B cell (primary cell): ENCODE data around the gene HDAC10. TPM values are rescaled to one million over a fixed set of nuclear protein-coding genes. Genes with fewer than 3 reads are reported as not detected.
A peak's percentile ranks its signal among the peaks of the same experiment; 100 is the strongest.

Experiments
- ATAC-seq: fragments of 200-7000 bp; cut with Tn5 transposase; one replicate; pipeline ENCODE4 v1.10.0; 2021; ENCODE audit warnings: low read depth, mild to moderate bottlenecking, moderate number of reproducible peaks, moderate library complexity
- CTCF ChIA-PET: fragments of 350-600 bp; sonication (Branson Sonifier 250); formaldehyde crosslinking; loops from one replicate; lab custom pipeline; 2021; ENCODE audit warnings: antibody characterized with exemption, inconsistent platforms; lab: Charles Lee
- POLR2A ChIA-PET: fragments of 350-600 bp; sonication (Branson Sonifier 250); formaldehyde crosslinking; loops from one replicate; lab custom pipeline; 2021; ENCODE audit warnings: antibody characterized with exemption; lab: Charles Lee
- DNase-seq: peaks from one replicate; pipeline ENCODE4 v3.0.0; 2013
- H2AFZ ChIP-seq: 2 replicates; pipeline ENCODE4 v1.6.1; 2012; ENCODE audit warnings: mild to moderate bottlenecking, low read depth, low read length; ENCODE audit not compliant: insufficient read depth, poor library complexity, severe bottlenecking
- H3K27ac ChIP-seq, 2 donors: 1 replicate in 1 of 2; 2 replicates in 1 of 2; pipeline ENCODE4 v1.5.1; 2012 to 2013; ENCODE audit warnings: low read length in 2 of 2, mild to moderate bottlenecking in 2 of 2, moderate library complexity in 1 of 2
- H3K27me3 ChIP-seq, 4 experiments: fragments of 200-600 bp in 1 of 4; sonication (generic) in 1 of 4; replicated peaks in 1 of 4; 1 replicate in 2 of 4; 2 replicates in 2 of 4; pipeline versions ENCODE4 v1.6.1 to v1.7.0; 2013 to 2016; ENCODE audit warnings: low read length in 3 of 4, mild to moderate bottlenecking in 2 of 4, mixed read lengths in 1 of 4, moderate library complexity in 1 of 4; ENCODE audit not compliant: insufficient read depth in 4 of 4, control insufficient read depth in 3 of 4; ENCODE audit errors: control extremely low read depth in 1 of 4
- H3K36me3 ChIP-seq, 2 experiments: replicated peaks in 1 of 2; 1 replicate in 1 of 2; 2 replicates in 1 of 2; pipeline versions ENCODE4 v1.6.1 to v1.7.1; 2013; ENCODE audit warnings: low read length in 1 of 2; ENCODE audit not compliant: insufficient read depth in 2 of 2, control insufficient read depth in 1 of 2; ENCODE audit errors: control extremely low read depth in 1 of 2, extremely low read depth in 1 of 2
- H3K4me1 ChIP-seq, 2 donors: fragments of 200-600 bp in 1 of 2; sonication (generic) in 1 of 2; 1 replicate in 1 of 2; 2 replicates in 1 of 2; pipeline versions ENCODE4 v1.5.1 to v1.6.1; 2013 to 2017; ENCODE audit warnings: low read length in 2 of 2; ENCODE audit not compliant: control insufficient read depth in 2 of 2, insufficient read depth in 2 of 2
- H3K4me2 ChIP-seq: replicated peaks from 2 replicates; pipeline ENCODE3; 2012; ENCODE audit warnings: mild to moderate bottlenecking, low read depth, low read length; ENCODE audit not compliant: poor library complexity, severe bottlenecking
- H3K4me3 ChIP-seq, 5 experiments: fragments of 200-600 bp in 1 of 5; sonication (generic) in 1 of 5; 1 replicate in 3 of 5; 2 replicates in 2 of 5; pipeline versions ENCODE4 v1.5.1 to v1.7.0; 2011 to 2016; ENCODE audit warnings: low read length in 4 of 5, mild to moderate bottlenecking in 4 of 5, low read depth in 2 of 5, control low read depth in 1 of 5, moderate library complexity in 1 of 5; ENCODE audit not compliant: insufficient read depth in 1 of 5; ENCODE audit errors: control extremely low read depth in 1 of 5, extremely low read depth in 1 of 5
- H3K79me2 ChIP-seq: fragments of 200-600 bp; sonication (generic); one replicate; pipeline ENCODE4 v1.6.0; 2016; ENCODE audit warnings: low read length; ENCODE audit not compliant: control insufficient read depth, insufficient read depth
- H3K9ac ChIP-seq: fragments of 200-600 bp; sonication (generic); 2 replicates; pipeline ENCODE4 v1.6.1; 2017; ENCODE audit warnings: mild to moderate bottlenecking, low read length, moderate library complexity
- H3K9me3 ChIP-seq, 3 donors: one replicate each; pipeline versions ENCODE4 v1.6.1 to v1.7.1; 2013; ENCODE audit warnings: low read length in 2 of 3; ENCODE audit not compliant: control insufficient read depth in 2 of 3, insufficient read depth in 1 of 3; ENCODE audit errors: control extremely low read depth in 1 of 3
- H4K20me1 ChIP-seq: 2 replicates; pipeline ENCODE4 v1.6.0; 2012; ENCODE audit warnings: mild to moderate bottlenecking, low read length; ENCODE audit not compliant: insufficient read depth, control insufficient read depth, poor library complexity, severe bottlenecking
- H3K27ac Mint-ChIP-seq: one replicate; pipeline ENCODE4 v1.8.0; 2021; ENCODE audit warnings: mixed read lengths
- H3K27me3 Mint-ChIP-seq: one replicate; pipeline ENCODE4 v1.8.0; 2021; ENCODE audit warnings: mixed read lengths
- H3K4me1 Mint-ChIP-seq: one replicate; pipeline ENCODE4 v1.8.0; 2021; ENCODE audit warnings: mixed read lengths
- H3K4me3 Mint-ChIP-seq: one replicate; pipeline ENCODE4 v1.8.0; 2021; ENCODE audit warnings: mixed read lengths
- H3K9me3 Mint-ChIP-seq: one replicate; pipeline ENCODE4 v1.8.0; 2022; ENCODE audit warnings: mixed read lengths; ENCODE audit not compliant: insufficient read depth
- CTCF ChIP-seq: fragments of 200-600 bp; IDR thresholded peaks from one replicate; pipeline ENCODE4 v1.8.0; 2022; ENCODE audit warnings: antibody characterized with exemption, mild to moderate bottlenecking
- EZH2 ChIP-seq: IDR thresholded peaks from 2 replicates; pipeline ENCODE4 v1.6.1; 2012; ENCODE audit warnings: borderline replicate concordance, low read depth, mild to moderate bottlenecking, moderate library complexity, low read length; ENCODE audit not compliant: insufficient read depth, poor library complexity, severe bottlenecking
- WGBS: methylation state at CpG from one replicate; pipeline ENCODE4 v1.1.5; 2013; ENCODE audit warnings: missing lambda C conversion rate; ENCODE audit not compliant: insufficient coverage; 5-methylcytosine and 5-hydroxymethylcytosine counted together
- intact Hi-C: fragments of 100-400 bp; cut with micrococcal nuclease; formaldehyde crosslinking; loops from one replicate; pipeline ENCODE4 v1.10.0; 2022
- polyA plus RNA-seq: library from polyadenylated mRNA; depleted of rRNA; stranded (reverse); fragments of >200 nt; gene quantifications from 2 replicates; pipeline ENCODE4 v1.2.3, GENCODE V29; 2012
- total RNA-seq, 2 donors: library from RNA; stranded (reverse); fragments of 120-200 nt in 1 of 2; gene quantifications; 1 replicate in 1 of 2; 2 replicates in 1 of 2; pipeline versions ENCODE4 v1.2.3 to v1.2.4, GENCODE V29; 2013 to 2022

HDAC10 gene
- total and polyA plus RNA-seq, 2 donors (not counting 1 experiment from before 2014, with no cell fraction given): 136 to 187 TPM

GRCh38 chr22:50266994-50267393, 15.9 kb upstream of the HDAC10 start:
- no peaks in the 10 kb centered on the region for H3K36me3 ChIP-seq
- H3K9me3 ChIP-seq: no peaks in the 10 kb centered on the region
- no peak overlapping the region for H2AFZ ChIP-seq
- H3K27me3 ChIP-seq: peaks cover 0 to 37% (median 14%) of the 10 kb centered on the region in 4 experiments
- no peak for TF ChIP-seq CTCF
- no peak for TF ChIP-seq EZH2
- H3K27me3 Mint-ChIP-seq: peaks cover 5% of the 10 kb centered on the region
- H3K27ac ChIP-seq: no peak overlapping the region
- peaks cover 26% of the 10 kb centered on the region for H3K4me1 Mint-ChIP-seq
- no peak overlapping the region for H3K4me3 Mint-ChIP-seq
- peaks cover 11% of the 10 kb centered on the region for H4K20me1 ChIP-seq
- H3K9me3 Mint-ChIP-seq: no peaks in the 10 kb centered on the region
- H3K4me3 ChIP-seq: no peak overlapping the region
- CTCF ChIA-PET: interaction anchor here (1.2 kb wide), 1 partner anchor 23 kb away, joined by 4 read pairs; the partner anchor contains the start of gene TUBGCP6
- H3K4me2 ChIP-seq: no peak overlapping the region
- intact Hi-C loops: no loop called here
- no peak overlapping the region for H3K27ac Mint-ChIP-seq
- no peak overlapping the region for H3K9ac ChIP-seq
- ATAC-seq: no peak
- POLR2A ChIA-PET: interaction anchor here (0.5 kb wide), 1 partner anchor 297 kb away, joined by 4 read pairs; no protein-coding TSS in a partner anchor
- peaks cover 33 to 42% of the 10 kb centered on the region in 2 donors for H3K4me1 ChIP-seq
- 93% methylated on average over 33 of the region's 37 CpGs for WGBS
- no peak for DNase-seq
- H3K79me2 ChIP-seq: no peaks in the 10 kb centered on the region

- no peak overlapping the region for H3K27ac ChIP-seq
- POLR2A ChIA-PET: no interaction called here
- peaks cover 0 to 38% (median 13%) of the 10 kb centered on the region in 4 experiments for H3K27me3 ChIP-seq
- no peak overlapping the region for H3K4me3 ChIP-seq
- no peak overlapping the region for H3K4me2 ChIP-seq
- no peaks in the 10 kb centered on the region for H4K20me1 ChIP-seq
- H3K4me3 Mint-ChIP-seq: no peak overlapping the region
- no peak overlapping the region for H3K9ac ChIP-seq
- H3K27me3 Mint-ChIP-seq: peaks cover 7% of the 10 kb centered on the region
- H3K79me2 ChIP-seq: no peaks in the 10 kb centered on the region
- CTCF ChIA-PET: no interaction called here
- intact Hi-C loops: no loop called here
- H3K9me3 ChIP-seq: no peaks in the 10 kb centered on the region
- DNase-seq: no peak
- H3K4me1 Mint-ChIP-seq: peaks cover 22% of the 10 kb centered on the region
- ATAC-seq: no peak
- H3K36me3 ChIP-seq: no peaks in the 10 kb centered on the region
- H3K9me3 Mint-ChIP-seq: no peaks in the 10 kb centered on the region
- H3K4me1 ChIP-seq: peaks cover 28 to 35% of the 10 kb centered on the region in 2 donors
- H3K27ac Mint-ChIP-seq: peak overlapping the region; percentile 53
- WGBS: 90% methylated on average over 14 of the region's 15 CpGs
- TF ChIP-seq CTCF: no peak
- TF ChIP-seq EZH2: no peak
- no peak overlapping the region for H2AFZ ChIP-seq
These were observed 14.0 kb upstream of the HDAC10 start for GRCh38 chr22:50264946-50265669.
